Right lobe of liver (tissue), 4 donors: ENCODE data around the gene KCNQ1.

ENCODE experiments used
- POLR2A ChIP-seq: fragments of 450-650 bp; IDR thresholded peaks from one replicate; pipeline ENCODE4 v1.6.1; 2017; ENCODE audit warnings: antibody characterized with exemption, mild to moderate bottlenecking
- TF ChIP-seq, protein P1 (sequence below), 4 donors: fragments of 200-600 bp in 3 of 4; fragments of 450-650 bp in 1 of 4; IDR thresholded peaks; one replicate each; pipeline versions ENCODE4 v1.5.1 to v1.8.0; 2016 to 2022; ENCODE audit warnings: antibody characterized with exemption in 4 of 4, mild to moderate bottlenecking in 2 of 4
- donor health status: DM: no; HTN: no; CAD: no.
- donor health status: DM: no; HTN: no; CAD: no.
- donor health status: DM: no; HTN: yes; CAD: no.

- TF ChIP-seq, protein P1, sequence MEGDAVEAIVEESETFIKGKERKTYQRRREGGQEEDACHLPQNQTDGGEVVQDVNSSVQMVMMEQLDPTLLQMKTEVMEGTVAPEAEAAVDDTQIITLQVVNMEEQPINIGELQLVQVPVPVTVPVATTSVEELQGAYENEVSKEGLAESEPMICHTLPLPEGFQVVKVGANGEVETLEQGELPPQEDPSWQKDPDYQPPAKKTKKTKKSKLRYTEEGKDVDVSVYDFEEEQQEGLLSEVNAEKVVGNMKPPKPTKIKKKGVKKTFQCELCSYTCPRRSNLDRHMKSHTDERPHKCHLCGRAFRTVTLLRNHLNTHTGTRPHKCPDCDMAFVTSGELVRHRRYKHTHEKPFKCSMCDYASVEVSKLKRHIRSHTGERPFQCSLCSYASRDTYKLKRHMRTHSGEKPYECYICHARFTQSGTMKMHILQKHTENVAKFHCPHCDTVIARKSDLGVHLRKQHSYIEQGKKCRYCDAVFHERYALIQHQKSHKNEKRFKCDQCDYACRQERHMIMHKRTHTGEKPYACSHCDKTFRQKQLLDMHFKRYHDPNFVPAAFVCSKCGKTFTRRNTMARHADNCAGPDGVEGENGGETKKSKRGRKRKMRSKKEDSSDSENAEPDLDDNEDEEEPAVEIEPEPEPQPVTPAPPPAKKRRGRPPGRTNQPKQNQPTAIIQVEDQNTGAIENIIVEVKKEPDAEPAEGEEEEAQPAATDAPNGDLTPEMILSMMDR (IDR thresholded peaks at IDR 0.05): no peak
- no peak for TF ChIP-seq POLR2A
Observed at GRCh38 chr11:2752923-2753322, 308.1 kb downstream of the KCNQ1 start.
